HG03045 (cell line): ENCODE data around the gene ACOXL.

ENCODE experiments used
- ATAC-seq: cut with Tn5 transposase; IDR thresholded peaks from one replicate; pipeline ENCODE4 v1.9.1; 2021; ENCODE audit warnings: mild to moderate bottlenecking, moderate library complexity; ENCODE audit not compliant: unreplicated experiment

The ACOXL gene

DNA sequence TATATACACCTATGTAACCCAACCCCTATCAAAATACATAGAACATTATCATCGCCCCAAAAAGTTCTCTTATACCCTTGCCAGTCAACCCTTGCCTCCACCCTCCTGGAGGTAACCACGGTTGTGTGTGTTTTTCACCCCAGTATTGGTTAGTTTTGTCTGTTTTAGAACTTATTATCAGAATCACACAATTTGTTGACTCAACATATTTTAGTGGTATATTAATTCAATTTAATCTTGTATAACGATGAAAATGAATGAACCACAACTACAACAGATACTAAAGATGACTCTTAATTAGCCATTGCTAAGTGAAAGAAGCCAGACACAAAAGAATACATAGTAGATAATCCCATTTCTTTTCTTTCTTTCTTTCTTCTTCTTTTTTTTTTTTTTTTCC, 19.3 kb downstream of the ACOXL start:
- no peak for ATAC-seq

GRCh38 chr2:110752871-110753270, 20.5 kb downstream of the ACOXL start:
- ATAC-seq = no peak

- no peak for ATAC-seq
These were observed 23.2 kb downstream of the ACOXL start for GRCh38 chr2:110755491-110756078.

DNA sequence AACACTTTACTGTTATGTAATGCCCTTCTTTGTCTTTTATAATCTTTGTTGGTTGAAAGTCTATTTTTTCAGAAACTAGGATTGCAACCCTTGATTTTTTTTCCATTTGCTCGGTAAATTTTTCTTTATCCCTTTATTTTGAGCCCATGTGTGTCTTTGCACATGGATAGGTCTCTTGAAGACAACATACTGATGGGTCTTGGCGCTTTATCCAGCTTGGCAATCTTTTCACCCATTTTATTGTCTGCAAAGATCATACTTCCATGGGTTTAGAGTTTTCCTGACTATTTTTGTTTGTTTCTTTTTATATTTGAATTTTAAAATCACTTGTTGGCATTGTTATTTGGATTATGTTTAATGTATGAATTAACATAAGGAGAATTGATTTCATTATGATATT, 27.0 kb downstream of the ACOXL start:
- ATAC-seq = no peak

- ATAC-seq = no peak
These were observed 32.6 kb downstream of the ACOXL start for GRCh38 chr2:110764931-110765330.

DNA sequence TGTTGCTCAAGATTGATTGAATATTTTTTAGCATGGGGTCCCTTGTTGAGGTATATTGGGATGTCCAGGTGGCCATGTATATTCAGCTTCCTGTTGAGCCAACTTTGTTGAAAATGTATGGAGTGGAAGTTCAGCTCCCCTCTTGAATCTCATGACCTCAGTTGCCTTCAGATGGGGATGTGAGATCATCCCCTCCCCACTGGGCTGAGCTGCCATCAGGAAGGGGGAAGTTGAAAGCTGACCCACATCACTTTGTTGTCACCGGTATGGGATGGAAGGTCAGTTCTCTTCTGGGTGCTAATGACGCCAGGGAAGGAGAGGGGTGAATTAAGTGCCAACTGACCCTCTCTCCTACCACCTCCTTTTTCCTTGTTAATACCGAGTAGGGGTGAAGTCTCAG, 33.9 kb downstream of the ACOXL start:
- no peak for ATAC-seq

DNA sequence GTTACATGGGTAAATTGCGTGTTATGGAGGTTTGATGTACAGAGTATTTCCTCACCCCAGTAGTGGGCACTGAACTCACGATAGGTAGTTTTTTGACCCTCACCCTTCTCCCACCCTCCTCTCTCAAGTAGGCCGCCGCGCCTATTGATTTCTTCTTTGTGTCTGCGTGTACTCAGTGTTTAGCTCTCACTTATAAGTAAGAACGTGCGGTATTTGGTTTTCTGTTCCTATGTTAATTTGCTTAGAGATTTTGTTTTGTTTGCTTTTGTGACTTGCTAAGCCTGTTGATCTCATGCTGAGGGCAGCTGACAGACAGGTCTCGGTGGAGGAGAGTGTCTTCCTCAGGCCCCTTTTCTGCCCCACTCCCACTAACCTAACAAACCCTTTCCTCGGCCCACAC, 36.2 kb downstream of the ACOXL start:
- ATAC-seq = no peak

DNA sequence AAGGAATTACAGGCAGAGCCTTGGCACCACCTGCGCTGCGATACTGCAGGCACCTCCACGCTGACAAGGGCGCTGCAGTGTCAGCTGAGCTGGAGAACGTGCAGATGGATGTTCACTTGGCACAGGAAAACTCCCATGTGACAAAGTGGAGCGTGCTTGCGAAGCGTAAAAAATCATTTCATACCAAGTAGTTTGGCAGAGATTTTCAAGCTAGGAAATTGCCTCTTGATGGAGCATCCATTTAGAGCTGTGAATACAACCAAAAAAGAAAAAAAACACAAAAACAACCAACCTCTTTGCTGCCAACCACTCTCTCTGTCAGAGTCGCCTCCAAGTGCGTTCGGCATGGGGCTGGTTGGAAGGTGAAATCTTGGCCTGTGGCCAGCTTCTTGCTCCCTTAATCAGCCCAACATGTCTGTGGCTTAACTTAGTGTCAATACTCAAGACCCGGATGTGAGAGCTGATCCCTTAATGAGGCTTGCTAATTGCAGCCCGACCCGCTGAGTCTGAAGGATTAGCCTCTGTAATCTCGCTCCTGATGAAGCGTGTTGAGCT, 38.1 kb downstream of the ACOXL start:
- no peak for ATAC-seq

GRCh38 chr2:110770959-110771431, 38.6 kb downstream of the ACOXL start:
- ATAC-seq = no peak

DNA sequence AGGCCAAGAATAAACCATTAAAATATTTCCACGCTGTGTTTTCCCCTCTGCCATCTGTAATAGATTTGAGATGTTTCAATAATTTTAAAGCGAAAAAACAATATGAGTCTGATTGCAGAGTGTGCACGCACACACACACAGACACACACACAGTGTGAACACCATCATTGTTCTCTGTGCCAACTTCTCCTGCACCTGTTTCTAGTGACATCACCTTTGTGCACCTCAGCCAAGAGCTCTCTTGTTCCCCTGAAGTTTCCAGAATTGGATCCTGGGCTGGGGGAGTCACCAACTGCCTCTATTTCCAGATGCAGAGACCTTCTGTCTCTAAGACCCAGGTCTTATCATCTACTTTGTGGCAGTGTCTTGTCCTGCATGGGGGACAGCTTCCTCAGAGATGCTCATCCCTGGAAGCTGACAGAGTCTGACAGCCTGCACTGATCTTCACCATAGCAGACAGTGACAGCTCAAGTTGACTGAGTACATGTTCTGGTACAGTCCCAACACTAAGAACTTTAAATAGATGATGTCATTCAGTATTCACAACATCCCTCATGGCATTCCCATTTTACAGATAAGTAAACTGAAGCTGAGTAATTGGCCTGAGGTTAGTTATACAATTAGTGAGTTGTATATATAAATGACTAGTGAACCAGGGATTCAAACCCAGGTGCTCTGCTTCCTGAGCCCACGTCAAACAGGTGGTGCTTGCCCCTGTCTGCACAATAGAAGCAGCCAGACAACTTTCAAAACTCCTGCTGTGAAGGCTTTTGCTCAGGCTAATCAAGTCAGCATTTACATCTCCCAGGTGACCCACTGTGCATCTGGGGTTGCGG, 39.4 kb downstream of the ACOXL start:
- no peak for ATAC-seq

- no peak for ATAC-seq
These were observed 40.0 kb downstream of the ACOXL start for GRCh38 chr2:110772383-110772755.

DNA sequence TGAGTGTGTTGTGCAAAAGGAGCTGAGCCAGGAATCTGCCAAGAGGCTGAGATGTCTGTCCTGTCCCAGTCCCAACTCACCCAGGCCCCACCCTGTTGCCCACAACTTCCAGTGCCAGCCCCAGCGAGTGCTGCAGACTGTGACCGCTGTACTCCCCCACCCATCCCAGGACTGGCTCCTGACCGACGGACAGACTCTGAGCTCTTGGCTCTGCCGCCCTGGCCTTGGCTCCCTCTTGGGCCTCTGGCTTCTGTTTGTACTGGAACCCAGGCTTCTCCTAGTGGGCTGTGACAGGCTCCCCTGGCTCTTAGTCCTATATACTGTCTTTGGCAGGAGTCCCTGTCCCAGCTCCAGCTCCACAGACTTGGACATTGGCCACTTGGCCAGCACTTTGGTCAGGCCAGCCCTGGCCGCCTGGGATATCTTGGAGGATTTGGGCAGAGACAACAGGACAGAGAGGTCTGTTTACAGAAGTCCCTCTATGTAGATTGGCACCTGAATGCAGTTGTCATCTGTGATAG, 41.1 kb downstream of the ACOXL start:
- ATAC-seq = no peak

- ATAC-seq = no peak
These were observed 42.3 kb downstream of the ACOXL start for GRCh38 chr2:110774701-110775100.

DNA sequence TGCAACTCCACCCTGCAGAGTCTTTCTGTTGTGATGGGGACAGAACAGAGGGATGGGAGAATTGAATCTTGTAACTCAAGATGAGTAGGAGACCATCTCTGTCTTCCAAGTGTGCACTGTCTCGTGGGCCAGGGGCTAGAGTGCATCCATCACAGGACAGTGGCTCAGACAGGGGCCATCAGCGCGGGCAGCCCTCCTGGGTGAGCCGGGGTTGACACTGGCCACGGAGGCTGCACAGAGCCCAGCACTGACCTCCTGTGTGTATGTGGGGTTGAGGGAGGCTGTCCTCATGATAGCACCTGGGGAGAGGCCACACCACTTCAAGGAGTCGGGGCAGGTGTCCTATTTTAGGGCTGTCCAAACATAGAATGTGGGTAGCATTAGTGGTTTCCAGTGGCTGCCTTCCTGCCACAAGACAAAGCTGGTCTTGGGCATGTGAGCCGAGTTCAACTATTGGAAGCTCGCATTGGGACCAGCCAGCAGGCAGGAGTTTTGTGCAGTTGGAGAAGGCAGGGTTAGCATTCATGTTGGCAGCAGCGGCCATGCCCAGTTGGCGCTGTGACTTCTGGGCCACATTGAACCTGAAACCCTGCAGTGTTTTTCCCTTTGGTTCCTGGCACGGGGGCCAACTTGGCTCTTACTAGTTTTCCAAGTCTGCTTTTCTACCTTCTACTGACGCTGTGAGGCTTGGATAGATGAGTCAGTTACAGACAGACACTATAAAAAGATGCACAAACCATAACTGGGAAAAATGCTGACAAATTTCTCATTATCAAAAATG, 45.3 kb downstream of the ACOXL start:
- ATAC-seq = no peak

GRCh38 chr2:110780461-110780860, 48.1 kb downstream of the ACOXL start:
- ATAC-seq = peak; percentile 72

- ATAC-seq = no peak
These were observed 51.0 kb downstream of the ACOXL start for GRCh38 chr2:110783196-110783873.

DNA sequence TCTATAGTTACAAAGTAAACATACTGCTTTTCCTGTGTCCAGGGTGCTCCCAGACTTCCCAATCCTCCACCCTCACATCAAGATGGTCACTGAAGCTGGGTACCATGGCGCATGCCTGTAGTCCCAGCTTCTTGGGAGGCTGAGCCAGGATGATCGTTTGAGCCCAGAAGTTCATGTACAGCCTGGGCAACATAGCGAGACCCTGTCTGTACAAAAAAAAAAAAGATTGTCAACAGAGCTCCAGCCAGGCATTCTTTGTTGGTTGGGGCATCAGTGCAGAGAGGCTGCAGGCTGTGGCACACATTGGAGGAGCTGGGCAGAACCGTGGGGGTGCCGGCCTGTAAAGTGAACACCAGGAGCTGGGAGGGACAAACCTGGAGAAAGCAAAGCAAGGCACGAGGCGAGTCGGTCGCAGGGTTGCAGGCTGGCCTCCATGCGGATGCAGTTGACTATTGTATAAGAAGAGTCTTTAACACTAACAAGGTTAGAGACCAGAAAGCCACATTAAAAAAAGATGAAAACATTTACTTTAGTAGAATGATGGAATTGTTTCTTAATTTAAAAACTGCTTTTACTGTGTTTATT, 51.8 kb downstream of the ACOXL start:
- ATAC-seq = no peak

DNA sequence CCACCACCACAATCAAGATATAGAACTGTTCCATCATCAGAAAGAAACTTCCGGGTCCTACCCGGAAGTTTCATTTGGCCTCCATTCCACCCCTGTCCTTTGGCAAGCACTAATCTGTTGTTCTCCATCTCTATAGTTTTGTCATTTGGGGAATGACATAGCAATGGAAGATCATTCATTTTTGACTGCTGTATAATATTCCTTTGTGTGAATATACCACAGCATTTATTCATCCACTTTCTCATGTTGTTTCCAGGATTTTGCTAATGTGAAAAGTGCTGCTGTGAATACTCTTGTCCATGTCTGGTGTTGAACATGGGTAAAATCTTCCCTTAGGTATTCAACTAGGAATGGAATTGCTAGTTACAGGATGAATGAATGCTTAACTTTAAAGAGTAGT, 53.1 kb downstream of the ACOXL start:
- ATAC-seq = no peak

- ATAC-seq = no peak
These were observed 56.6 kb downstream of the ACOXL start for GRCh38 chr2:110788976-110789375.

DNA sequence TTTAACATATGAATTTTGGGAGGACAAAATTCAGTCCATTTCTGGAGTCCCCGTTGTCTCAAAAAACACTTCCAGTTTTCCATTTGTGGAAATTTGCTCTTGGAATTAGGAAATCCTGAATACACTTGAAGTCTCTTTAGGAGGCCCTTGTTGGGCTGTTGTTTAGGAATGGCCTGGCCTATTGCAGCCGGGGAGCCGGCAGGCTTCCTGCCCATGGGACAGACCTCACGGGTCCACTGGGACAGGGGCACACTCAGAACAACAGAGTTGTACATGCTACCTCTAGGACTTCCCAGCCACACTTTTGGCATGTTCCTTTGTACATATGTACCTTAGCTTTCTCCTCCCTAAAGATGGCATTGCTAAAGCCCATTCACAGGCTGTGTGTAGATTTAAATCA, 57.3 kb downstream of the ACOXL start:
- no peak for ATAC-seq
